Activated CD8-positive, alpha-beta memory T cell treated with anti-CD3 and anti-CD28 coated beads, Interleukin-2, amount 50 U/mL, for 1 hour (primary cell): Measurements from ENCODE around the gene MYH11.
"Not testable (repeated sequence)": the region's sequence is repeated elsewhere in the genome, so short reads cannot be mapped to it uniquely, and the experiment has no call there.

Experiments
- DNase-seq: peaks from one replicate; pipeline ENCODE4 v3.0.0-alpha.2; 2020; ENCODE audit errors: extremely low read depth

MYH11 gene

GRCh38 chr16:15876503-15876902 is 19.7 kb upstream of the MYH11 start:
- no peak for DNase-seq

- no peak for DNase-seq
These were observed 18.0 kb upstream of the MYH11 start for GRCh38 chr16:15874745-15875314.

GRCh38 chr16:15873737-15874136 is 16.9 kb upstream of the MYH11 start:
- no peak for DNase-seq

- no peak for DNase-seq
These were observed 16.5 kb upstream of the MYH11 start for GRCh38 chr16:15873301-15873700.

GRCh38 chr16:15870011-15870410 is 13.2 kb upstream of the MYH11 start:
- DNase-seq, result no peak

- no peak for DNase-seq
These were observed 9.6 kb upstream of the MYH11 start for GRCh38 chr16:15866451-15866850.

- DNase-seq, result no peak
These were observed 8.9 kb upstream of the MYH11 start for GRCh38 chr16:15865742-15866141.

GRCh38 chr16:15864939-15865338 is 8.1 kb upstream of the MYH11 start:
- no peak for DNase-seq

GRCh38 chr16:15861996-15862395 is 5.2 kb upstream of the MYH11 start:
- no peak for DNase-seq

GRCh38 chr16:15858921-15859668 is 2.3 kb upstream of the MYH11 start:
- no peak for DNase-seq

GRCh38 chr16:15857724-15858560 is 1.1 kb upstream of the MYH11 start:
- DNase-seq, result no peak

- DNase-seq, result no peak
These were observed 646 bp downstream of the MYH11 start for GRCh38 chr16:15856182-15856581.

- no peak for DNase-seq
These were observed 1.2 kb downstream of the MYH11 start for GRCh38 chr16:15855704-15856003.

- DNase-seq, result no peak
These were observed 1.7 kb downstream of the MYH11 start for GRCh38 chr16:15854906-15855703.

- DNase-seq, result no peak
These were observed 2.8 kb downstream of the MYH11 start for GRCh38 chr16:15854061-15854460.

- no peak for DNase-seq
These were observed 3.8 kb downstream of the MYH11 start for GRCh38 chr16:15853021-15853420.

GRCh38 chr16:15850555-15850954 is 6.3 kb downstream of the MYH11 start:
- DNase-seq, result not testable (repeated sequence)

GRCh38 chr16:15849209-15849981 is 7.4 kb downstream of the MYH11 start:
- no peak for DNase-seq

- no peak for DNase-seq
These were observed 9.1 kb downstream of the MYH11 start for GRCh38 chr16:15847611-15848175.

- DNase-seq, result no peak
These were observed 10.3 kb downstream of the MYH11 start for GRCh38 chr16:15846510-15846909.
